ENCODE measurements around the gene THPO.
"Not testable (repeated sequence)": the region's sequence is repeated elsewhere in the genome, so short reads cannot be mapped to it uniquely, and the experiment has no call there.

GRCh38 chr3:184339451-184340135 is 38.4 kb downstream of the THPO start:
- not testable (repeated sequence) for TF ChIP-seq FOXM1 (IDR thresholded peaks at IDR 0.05; ENCODE audit: borderline replicate concordance); SP1 (IDR thresholded peaks at IDR 0.05); HDGF (IDR thresholded peaks at IDR 0.05; ENCODE audit: borderline replicate concordance); ELF4 (IDR thresholded peaks at IDR 0.05); FOXK2 (IDR thresholded peaks at IDR 0.05); SUZ12 (IDR thresholded peaks at IDR 0.05)
